K562 (cell line): ENCODE measurements around the gene FADD. TPM values are rescaled to one million over a fixed set of nuclear protein-coding genes. Genes with fewer than 3 reads are reported as not detected.

Source experiments
- AFF1 ChIP-seq, 2 experiments: fragments of 450-650 bp; IDR thresholded peaks; 2 replicates each; pipeline ENCODE4 v1.6.1; 2018; ENCODE audit warnings: mild to moderate bottlenecking in 2 of 2, low read depth in 1 of 2; ENCODE audit not compliant: partially characterized antibody in 2 of 2
- HDAC3 ChIP-seq: fragments of 450-650 bp; IDR thresholded peaks from 2 replicates; pipeline ENCODE4 v1.6.1; 2018; ENCODE audit warnings: borderline replicate concordance, mild to moderate bottlenecking, moderate library complexity; ENCODE audit not compliant: partially characterized antibody
- ZSCAN29 ChIP-seq: fragments of 450-650 bp; IDR thresholded peaks from 2 replicates; pipeline ENCODE4 v1.6.1; 2017
- polyA plus RNA-seq, 8 experiments: library from polyadenylated mRNA; depleted of rRNA in 4 of 8; stranded (reverse) in 5 of 8; unstranded in 3 of 8; fragments of >200 nt; fragmentation: Nextera tagmentation in 2 of 8; fragmentation: Illumina TruSeq in 1 of 8; extraction: Ambion mirVana in 2 of 8; extraction: Trizol in 1 of 8; gene quantifications; 2 replicates each; pipeline versions ENCODE4 v1.2.1 to v1.2.3, GENCODE V29; 2011 to 2014; ENCODE audit warnings: inconsistent platforms in 1 of 8, missing spikeins in 1 of 8
- total RNA-seq, 7 experiments: library from RNA; depleted of rRNA in 6 of 7; stranded (reverse); fragments of >200 nt in 6 of 7; fragmentation: Illumina TruSeq in 2 of 7; extraction: Trizol in 2 of 7; gene quantifications; 2 replicates each; pipeline versions ENCODE4 v1.2.1 to v1.2.3, GENCODE V29; 2011 to 2021; ENCODE audit warnings: low replicate concordance in 1 of 7
- TF ChIP-seq, protein P1 (sequence below): fragments of 200-600 bp; sonication (generic); IDR thresholded peaks from one replicate; pipeline ENCODE4 v1.6.1; 2012; ENCODE audit warnings: mild to moderate bottlenecking, low read depth, low read length, inconsistent platforms
- TF ChIP-seq, protein P2 (sequence below): fragments of 450-650 bp; formaldehyde crosslinking; IDR thresholded peaks from 2 replicates; pipeline ENCODE4 v1.4.0; 2022; ENCODE audit warnings: missing genetic modification characterization
- TF ChIP-seq, protein P3 (sequence below): fragments of 250-450 bp; sonication (Bioruptor Pico); IDR thresholded peaks from 2 replicates; pipeline ENCODE4 v1.9.0; 2021; ENCODE audit warnings: mild to moderate bottlenecking, inconsistent platforms

The FADD gene
- total and polyA plus RNA-seq, 9 of the 15 experiments (the other 6 are each of a cell fraction or from before 2014, with no cell fraction given) = 0.29 to 26.9 (median 20.4) TPM

DNA sequence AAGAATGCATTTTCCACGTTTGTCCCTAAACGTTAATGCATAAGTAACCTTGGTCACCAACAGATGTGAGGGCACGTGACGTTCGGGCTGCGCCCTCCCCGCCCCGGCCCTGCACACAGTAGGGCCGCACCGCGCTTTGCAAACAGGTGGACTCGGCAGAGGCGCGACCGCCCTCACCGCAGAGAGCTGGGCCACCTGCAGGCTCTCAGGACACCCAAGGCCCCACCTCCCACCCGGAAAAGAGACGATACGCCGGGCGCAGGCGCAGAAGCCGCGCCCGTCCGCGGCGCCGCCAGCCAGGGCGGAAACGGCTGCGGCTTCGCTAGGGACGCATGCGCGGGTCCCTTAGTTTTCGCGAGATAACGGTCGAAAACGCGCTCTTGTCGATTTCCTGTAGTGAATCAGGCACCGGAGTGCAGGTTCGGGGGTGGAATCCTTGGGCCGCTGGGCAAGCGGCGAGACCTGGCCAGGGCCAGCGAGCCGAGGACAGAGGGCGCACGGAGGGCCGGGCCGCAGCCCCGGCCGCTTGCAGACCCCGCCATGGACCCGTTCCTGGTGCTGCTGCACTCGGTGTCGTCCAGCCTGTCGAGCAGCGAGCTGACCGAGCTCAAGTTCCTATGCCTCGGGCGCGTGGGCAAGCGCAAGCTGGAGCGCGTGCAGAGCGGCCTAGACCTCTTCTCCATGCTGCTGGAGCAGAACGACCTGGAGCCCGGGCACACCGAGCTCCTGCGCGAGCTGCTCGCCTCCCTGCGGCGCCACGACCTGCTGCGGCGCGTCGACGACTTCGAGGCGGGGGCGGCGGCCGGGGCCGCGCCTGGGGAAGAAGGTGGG is at the start of gene FADD (continued):
- TF ChIP-seq, protein P1, sequence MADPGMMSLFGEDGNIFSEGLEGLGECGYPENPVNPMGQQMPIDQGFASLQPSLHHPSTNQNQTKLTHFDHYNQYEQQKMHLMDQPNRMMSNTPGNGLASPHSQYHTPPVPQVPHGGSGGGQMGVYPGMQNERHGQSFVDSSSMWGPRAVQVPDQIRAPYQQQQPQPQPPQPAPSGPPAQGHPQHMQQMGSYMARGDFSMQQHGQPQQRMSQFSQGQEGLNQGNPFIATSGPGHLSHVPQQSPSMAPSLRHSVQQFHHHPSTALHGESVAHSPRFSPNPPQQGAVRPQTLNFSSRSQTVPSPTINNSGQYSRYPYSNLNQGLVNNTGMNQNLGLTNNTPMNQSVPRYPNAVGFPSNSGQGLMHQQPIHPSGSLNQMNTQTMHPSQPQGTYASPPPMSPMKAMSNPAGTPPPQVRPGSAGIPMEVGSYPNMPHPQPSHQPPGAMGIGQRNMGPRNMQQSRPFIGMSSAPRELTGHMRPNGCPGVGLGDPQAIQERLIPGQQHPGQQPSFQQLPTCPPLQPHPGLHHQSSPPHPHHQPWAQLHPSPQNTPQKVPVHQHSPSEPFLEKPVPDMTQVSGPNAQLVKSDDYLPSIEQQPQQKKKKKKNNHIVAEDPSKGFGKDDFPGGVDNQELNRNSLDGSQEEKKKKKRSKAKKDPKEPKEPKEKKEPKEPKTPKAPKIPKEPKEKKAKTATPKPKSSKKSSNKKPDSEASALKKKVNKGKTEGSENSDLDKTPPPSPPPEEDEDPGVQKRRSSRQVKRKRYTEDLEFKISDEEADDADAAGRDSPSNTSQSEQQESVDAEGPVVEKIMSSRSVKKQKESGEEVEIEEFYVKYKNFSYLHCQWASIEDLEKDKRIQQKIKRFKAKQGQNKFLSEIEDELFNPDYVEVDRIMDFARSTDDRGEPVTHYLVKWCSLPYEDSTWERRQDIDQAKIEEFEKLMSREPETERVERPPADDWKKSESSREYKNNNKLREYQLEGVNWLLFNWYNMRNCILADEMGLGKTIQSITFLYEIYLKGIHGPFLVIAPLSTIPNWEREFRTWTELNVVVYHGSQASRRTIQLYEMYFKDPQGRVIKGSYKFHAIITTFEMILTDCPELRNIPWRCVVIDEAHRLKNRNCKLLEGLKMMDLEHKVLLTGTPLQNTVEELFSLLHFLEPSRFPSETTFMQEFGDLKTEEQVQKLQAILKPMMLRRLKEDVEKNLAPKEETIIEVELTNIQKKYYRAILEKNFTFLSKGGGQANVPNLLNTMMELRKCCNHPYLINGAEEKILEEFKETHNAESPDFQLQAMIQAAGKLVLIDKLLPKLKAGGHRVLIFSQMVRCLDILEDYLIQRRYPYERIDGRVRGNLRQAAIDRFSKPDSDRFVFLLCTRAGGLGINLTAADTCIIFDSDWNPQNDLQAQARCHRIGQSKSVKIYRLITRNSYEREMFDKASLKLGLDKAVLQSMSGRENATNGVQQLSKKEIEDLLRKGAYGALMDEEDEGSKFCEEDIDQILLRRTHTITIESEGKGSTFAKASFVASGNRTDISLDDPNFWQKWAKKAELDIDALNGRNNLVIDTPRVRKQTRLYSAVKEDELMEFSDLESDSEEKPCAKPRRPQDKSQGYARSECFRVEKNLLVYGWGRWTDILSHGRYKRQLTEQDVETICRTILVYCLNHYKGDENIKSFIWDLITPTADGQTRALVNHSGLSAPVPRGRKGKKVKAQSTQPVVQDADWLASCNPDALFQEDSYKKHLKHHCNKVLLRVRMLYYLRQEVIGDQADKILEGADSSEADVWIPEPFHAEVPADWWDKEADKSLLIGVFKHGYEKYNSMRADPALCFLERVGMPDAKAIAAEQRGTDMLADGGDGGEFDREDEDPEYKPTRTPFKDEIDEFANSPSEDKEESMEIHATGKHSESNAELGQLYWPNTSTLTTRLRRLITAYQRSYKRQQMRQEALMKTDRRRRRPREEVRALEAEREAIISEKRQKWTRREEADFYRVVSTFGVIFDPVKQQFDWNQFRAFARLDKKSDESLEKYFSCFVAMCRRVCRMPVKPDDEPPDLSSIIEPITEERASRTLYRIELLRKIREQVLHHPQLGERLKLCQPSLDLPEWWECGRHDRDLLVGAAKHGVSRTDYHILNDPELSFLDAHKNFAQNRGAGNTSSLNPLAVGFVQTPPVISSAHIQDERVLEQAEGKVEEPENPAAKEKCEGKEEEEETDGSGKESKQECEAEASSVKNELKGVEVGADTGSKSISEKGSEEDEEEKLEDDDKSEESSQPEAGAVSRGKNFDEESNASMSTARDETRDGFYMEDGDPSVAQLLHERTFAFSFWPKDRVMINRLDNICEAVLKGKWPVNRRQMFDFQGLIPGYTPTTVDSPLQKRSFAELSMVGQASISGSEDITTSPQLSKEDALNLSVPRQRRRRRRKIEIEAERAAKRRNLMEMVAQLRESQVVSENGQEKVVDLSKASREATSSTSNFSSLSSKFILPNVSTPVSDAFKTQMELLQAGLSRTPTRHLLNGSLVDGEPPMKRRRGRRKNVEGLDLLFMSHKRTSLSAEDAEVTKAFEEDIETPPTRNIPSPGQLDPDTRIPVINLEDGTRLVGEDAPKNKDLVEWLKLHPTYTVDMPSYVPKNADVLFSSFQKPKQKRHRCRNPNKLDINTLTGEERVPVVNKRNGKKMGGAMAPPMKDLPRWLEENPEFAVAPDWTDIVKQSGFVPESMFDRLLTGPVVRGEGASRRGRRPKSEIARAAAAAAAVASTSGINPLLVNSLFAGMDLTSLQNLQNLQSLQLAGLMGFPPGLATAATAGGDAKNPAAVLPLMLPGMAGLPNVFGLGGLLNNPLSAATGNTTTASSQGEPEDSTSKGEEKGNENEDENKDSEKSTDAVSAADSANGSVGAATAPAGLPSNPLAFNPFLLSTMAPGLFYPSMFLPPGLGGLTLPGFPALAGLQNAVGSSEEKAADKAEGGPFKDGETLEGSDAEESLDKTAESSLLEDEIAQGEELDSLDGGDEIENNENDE = no peak
- no peak for TF ChIP-seq HDAC3
- no peak for TF ChIP-seq ZSCAN29
- no peak for TF ChIP-seq AFF1 (IDR thresholded peaks at IDR 0.05; ENCODE audit: low read depth in 1 of 2, partially characterized antibody in 2 of 2)
- TF ChIP-seq, protein P2, sequence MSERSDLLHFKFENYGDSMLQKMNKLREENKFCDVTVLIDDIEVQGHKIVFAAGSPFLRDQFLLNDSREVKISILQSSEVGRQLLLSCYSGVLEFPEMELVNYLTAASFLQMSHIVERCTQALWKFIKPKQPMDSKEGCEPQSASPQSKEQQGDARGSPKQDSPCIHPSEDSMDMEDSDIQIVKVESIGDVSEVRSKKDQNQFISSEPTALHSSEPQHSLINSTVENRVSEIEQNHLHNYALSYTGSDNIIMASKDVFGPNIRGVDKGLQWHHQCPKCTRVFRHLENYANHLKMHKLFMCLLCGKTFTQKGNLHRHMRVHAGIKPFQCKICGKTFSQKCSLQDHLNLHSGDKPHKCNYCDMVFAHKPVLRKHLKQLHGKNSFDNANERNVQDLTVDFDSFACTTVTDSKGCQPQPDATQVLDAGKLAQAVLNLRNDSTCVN = no peak
- TF ChIP-seq, protein P3, sequence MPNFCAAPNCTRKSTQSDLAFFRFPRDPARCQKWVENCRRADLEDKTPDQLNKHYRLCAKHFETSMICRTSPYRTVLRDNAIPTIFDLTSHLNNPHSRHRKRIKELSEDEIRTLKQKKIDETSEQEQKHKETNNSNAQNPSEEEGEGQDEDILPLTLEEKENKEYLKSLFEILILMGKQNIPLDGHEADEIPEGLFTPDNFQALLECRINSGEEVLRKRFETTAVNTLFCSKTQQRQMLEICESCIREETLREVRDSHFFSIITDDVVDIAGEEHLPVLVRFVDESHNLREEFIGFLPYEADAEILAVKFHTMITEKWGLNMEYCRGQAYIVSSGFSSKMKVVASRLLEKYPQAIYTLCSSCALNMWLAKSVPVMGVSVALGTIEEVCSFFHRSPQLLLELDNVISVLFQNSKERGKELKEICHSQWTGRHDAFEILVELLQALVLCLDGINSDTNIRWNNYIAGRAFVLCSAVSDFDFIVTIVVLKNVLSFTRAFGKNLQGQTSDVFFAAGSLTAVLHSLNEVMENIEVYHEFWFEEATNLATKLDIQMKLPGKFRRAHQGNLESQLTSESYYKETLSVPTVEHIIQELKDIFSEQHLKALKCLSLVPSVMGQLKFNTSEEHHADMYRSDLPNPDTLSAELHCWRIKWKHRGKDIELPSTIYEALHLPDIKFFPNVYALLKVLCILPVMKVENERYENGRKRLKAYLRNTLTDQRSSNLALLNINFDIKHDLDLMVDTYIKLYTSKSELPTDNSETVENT (CRISPR knock-in tag) = no peak
